SK-N-MC (cell line): ENCODE data around the gene TCTN3.
"Not testable (repeated sequence)": the region's sequence is repeated elsewhere in the genome, so short reads cannot be mapped to it uniquely, and the experiment has no call there.

Source experiments
- DNase-seq: peaks from one replicate; pipeline ENCODE4 v3.0.0-alpha.2; 2011; ENCODE audit warnings: low read depth, low spot score
- H3K27ac ChIP-seq: fragments of 200-600 bp; sonication (generic); 2 replicates; pipeline ENCODE4 v1.5.1; 2016; ENCODE audit warnings: mixed run types
- H3K36me3 ChIP-seq: fragments of 200-600 bp; sonication (generic); 2 replicates; pipeline ENCODE4 v1.6.1; 2017; ENCODE audit warnings: antibody characterized with exemption, low read length, mixed read lengths; ENCODE audit not compliant: insufficient read depth
- H3K4me3 ChIP-seq: fragments of 200-600 bp; sonication (generic); 2 replicates; pipeline ENCODE4 v1.5.1; 2016
- H3K9ac ChIP-seq: fragments of 200-600 bp; sonication (generic); 2 replicates; pipeline ENCODE4 v1.8.0; 2017; ENCODE audit warnings: mixed run types, mixed read lengths; ENCODE audit not compliant: insufficient read length
- H3K9me3 ChIP-seq: fragments of 200-600 bp; sonication (generic); 2 replicates; pipeline ENCODE4 v1.6.1; 2017; ENCODE audit warnings: low read depth, mild to moderate bottlenecking, antibody characterized with exemption, low read length, moderate library complexity, mixed read lengths
- EZH2 ChIP-seq: fragments of 200-600 bp; sonication (generic); IDR thresholded peaks from one replicate; pipeline ENCODE4 v1.6.1; 2017; ENCODE audit warnings: antibody characterized with exemption
- FOXP2 ChIP-seq: optimal IDR thresholded peaks from 2 replicates; pipeline ENCODE3; 2011; ENCODE audit warnings: mild to moderate bottlenecking, moderate library complexity; ENCODE audit not compliant: insufficient read depth; ENCODE audit errors: extremely low read length, control extremely low read depth
- POLR2AphosphoS5 ChIP-seq: IDR thresholded peaks from 2 replicates; pipeline ENCODE4 v1.6.1; 2012; ENCODE audit warnings: mild to moderate bottlenecking, low read depth, low read length, borderline replicate concordance

TCTN3 gene

GRCh38 chr10:95728526-95728925 is 34.8 kb upstream of the TCTN3 start:
- no peak overlapping the region for H3K4me3 ChIP-seq
- H3K9ac ChIP-seq: no peak overlapping the region
- no peaks in the 10 kb centered on the region for H3K9me3 ChIP-seq
- no peak for DNase-seq
- TF ChIP-seq POLR2AphosphoS5: no peak
- TF ChIP-seq EZH2: no peak
- no peak for TF ChIP-seq FOXP2
- no peaks in the 10 kb centered on the region for H3K36me3 ChIP-seq
- H3K27ac ChIP-seq: no peak overlapping the region

GRCh38 chr10:95722496-95722895 is 28.8 kb upstream of the TCTN3 start:
- H3K9ac ChIP-seq, H3K27ac ChIP-seq, H3K36me3 ChIP-seq, DNase-seq, H3K9me3 ChIP-seq, H3K4me3 ChIP-seq: not testable (repeated sequence)

- not testable (repeated sequence) for H3K9ac ChIP-seq, H3K9me3 ChIP-seq, DNase-seq, H3K4me3 ChIP-seq, H3K27ac ChIP-seq, H3K36me3 ChIP-seq
Measured at GRCh38 chr10:95720745-95721144, 27.0 kb upstream of the TCTN3 start.

GRCh38 chr10:95716866-95717265 is 23.1 kb upstream of the TCTN3 start:
- Histone ChIP-seq H3K4me3 (no peak overlapping the region), H3K27ac (no peak overlapping the region), H3K36me3 (no peaks in the 10 kb centered on the region), H3K9me3 (no peaks in the 10 kb centered on the region), H3K9ac (no peak overlapping the region)
- no peak for TF ChIP-seq EZH2
- TF ChIP-seq FOXP2: no peak
- TF ChIP-seq POLR2AphosphoS5: no peak
- no peak for DNase-seq

GRCh38 chr10:95716466-95716865 is 22.7 kb upstream of the TCTN3 start:
- no peak overlapping the region for H3K27ac ChIP-seq
- no peaks in the 10 kb centered on the region for H3K36me3 ChIP-seq
- H3K9ac ChIP-seq: no peak overlapping the region
- no peak for DNase-seq
- no peaks in the 10 kb centered on the region for H3K9me3 ChIP-seq
- no peak overlapping the region for H3K4me3 ChIP-seq
- TF ChIP-seq POLR2AphosphoS5 (no peak), EZH2 (no peak), FOXP2 (no peak)

GRCh38 chr10:95711492-95711891 is 17.8 kb upstream of the TCTN3 start:
- Histone ChIP-seq H3K9me3 (no peaks in the 10 kb centered on the region), H3K9ac (no peak overlapping the region), H3K4me3 (no peak overlapping the region), H3K27ac (no peak overlapping the region), H3K36me3 (no peaks in the 10 kb centered on the region)
- TF ChIP-seq FOXP2 (no peak), EZH2 (no peak), POLR2AphosphoS5 (no peak)
- DNase-seq: no peak

GRCh38 chr10:95706990-95707389 is 13.3 kb upstream of the TCTN3 start:
- Histone ChIP-seq H3K9ac (no peak overlapping the region), H3K27ac (no peak overlapping the region), H3K9me3 (no peaks in the 10 kb centered on the region), H3K36me3 (no peaks in the 10 kb centered on the region), H3K4me3 (no peak overlapping the region)
- TF ChIP-seq EZH2: no peak
- no peak for TF ChIP-seq FOXP2
- no peak for TF ChIP-seq POLR2AphosphoS5
- DNase-seq: no peak

GRCh38 chr10:95706573-95706972 is 12.8 kb upstream of the TCTN3 start:
- Histone ChIP-seq H3K9ac (no peak overlapping the region), H3K36me3 (no peaks in the 10 kb centered on the region), H3K27ac (no peak overlapping the region), H3K9me3 (no peaks in the 10 kb centered on the region), H3K4me3 (no peak overlapping the region)
- DNase-seq: no peak
- TF ChIP-seq POLR2AphosphoS5 (no peak), EZH2 (no peak), FOXP2 (no peak)

GRCh38 chr10:95698415-95698814 is 4.7 kb upstream of the TCTN3 start:
- H3K9me3 ChIP-seq: no peaks in the 10 kb centered on the region
- TF ChIP-seq FOXP2: no peak
- H3K4me3 ChIP-seq: no peak overlapping the region
- DNase-seq: no peak
- H3K27ac ChIP-seq: no peak overlapping the region
- no peak overlapping the region for H3K9ac ChIP-seq
- H3K36me3 ChIP-seq: no peaks in the 10 kb centered on the region

GRCh38 chr10:95697429-95697828 is 3.7 kb upstream of the TCTN3 start:
- no peaks in the 10 kb centered on the region for H3K36me3 ChIP-seq
- H3K9ac ChIP-seq: no peak overlapping the region
- H3K4me3 ChIP-seq: no peak overlapping the region
- TF ChIP-seq POLR2AphosphoS5 (no peak), EZH2 (no peak), FOXP2 (no peak)
- DNase-seq: no peak
- H3K27ac ChIP-seq: no peak overlapping the region
- no peaks in the 10 kb centered on the region for H3K9me3 ChIP-seq
